HG03108 (cell line): ENCODE data around the gene THY1.
"Not testable (repeated sequence)": the region's sequence is repeated elsewhere in the genome, so short reads cannot be mapped to it uniquely, and the experiment has no call there.

Experiments used
- ATAC-seq: cut with Tn5 transposase; IDR thresholded peaks from one replicate; pipeline ENCODE4 v1.9.1; 2021; ENCODE audit warnings: moderate library complexity; ENCODE audit not compliant: unreplicated experiment

Gene THY1

GRCh38 chr11:119389611-119390254 lies 33.2 kb downstream of the THY1 start:
- no peak for ATAC-seq

- ATAC-seq = no peak
Observed at GRCh38 chr11:119388103-119388502, 34.9 kb downstream of the THY1 start.

- no peak for ATAC-seq
Observed at GRCh38 chr11:119384332-119384731, 38.6 kb downstream of the THY1 start.

GRCh38 chr11:119382513-119382912 lies 40.5 kb downstream of the THY1 start:
- ATAC-seq = not testable (repeated sequence)

- ATAC-seq = no peak
Observed at GRCh38 chr11:119382101-119382500, 40.9 kb downstream of the THY1 start.

GRCh38 chr11:119381181-119381988 lies 41.6 kb downstream of the THY1 start, which contains the start of gene USP2:
TSS of gene USP2 (minus strand) at chr11:119381690. CDS start at chr11:119373480, 8,210 bp downstream.
- peak; percentile 97 for ATAC-seq

- no peak for ATAC-seq
Observed at GRCh38 chr11:119380827-119381180, 42.2 kb downstream of the THY1 start.

- no peak for ATAC-seq
Observed at GRCh38 chr11:119380160-119380826, 42.7 kb downstream of the THY1 start.

GRCh38 chr11:119378851-119379465 lies 44.0 kb downstream of the THY1 start:
- no peak for ATAC-seq

GRCh38 chr11:119377961-119378667 lies 44.9 kb downstream of the THY1 start:
- ATAC-seq = no peak

- ATAC-seq = no peak
Observed at GRCh38 chr11:119377112-119377901, 45.7 kb downstream of the THY1 start.

GRCh38 chr11:119376197-119376847 lies 46.6 kb downstream of the THY1 start:
- ATAC-seq = no peak

- ATAC-seq = no peak
Observed at GRCh38 chr11:119375337-119376196, 47.4 kb downstream of the THY1 start.

- ATAC-seq = no peak
Observed at GRCh38 chr11:119374632-119375336, 48.2 kb downstream of the THY1 start.

- no peak for ATAC-seq
Observed at GRCh38 chr11:119373921-119374631, 48.9 kb downstream of the THY1 start.

- ATAC-seq = no peak
Observed at GRCh38 chr11:119373059-119373920, 49.7 kb downstream of the THY1 start.
